Ovary (tissue), 3 donors: Measurements from ENCODE around the gene MRPL21.

ENCODE experiments used
- EP300 ChIP-seq: sonication (generic); formaldehyde crosslinking; IDR thresholded peaks from one replicate; pipeline ENCODE4 v1.6.1; 2017; ENCODE audit warnings: antibody characterized with exemption
- POLR2A ChIP-seq: fragments of 450-650 bp; IDR thresholded peaks from one replicate; pipeline ENCODE4 v1.6.1; 2017; ENCODE audit warnings: antibody characterized with exemption, mild to moderate bottlenecking, moderate library complexity
- TF ChIP-seq, protein P1 (sequence below), 3 donors: fragments of 450-650 bp in 2 of 3; fragments of 200-600 bp in 1 of 3; IDR thresholded peaks; one replicate each; pipeline versions ENCODE4 v1.5.1 to v1.8.0; 2016 to 2022; ENCODE audit warnings: antibody characterized with exemption in 3 of 3, mild to moderate bottlenecking in 1 of 3
- donor health status: DM: no; HTN: no; CAD: no.

DNA sequence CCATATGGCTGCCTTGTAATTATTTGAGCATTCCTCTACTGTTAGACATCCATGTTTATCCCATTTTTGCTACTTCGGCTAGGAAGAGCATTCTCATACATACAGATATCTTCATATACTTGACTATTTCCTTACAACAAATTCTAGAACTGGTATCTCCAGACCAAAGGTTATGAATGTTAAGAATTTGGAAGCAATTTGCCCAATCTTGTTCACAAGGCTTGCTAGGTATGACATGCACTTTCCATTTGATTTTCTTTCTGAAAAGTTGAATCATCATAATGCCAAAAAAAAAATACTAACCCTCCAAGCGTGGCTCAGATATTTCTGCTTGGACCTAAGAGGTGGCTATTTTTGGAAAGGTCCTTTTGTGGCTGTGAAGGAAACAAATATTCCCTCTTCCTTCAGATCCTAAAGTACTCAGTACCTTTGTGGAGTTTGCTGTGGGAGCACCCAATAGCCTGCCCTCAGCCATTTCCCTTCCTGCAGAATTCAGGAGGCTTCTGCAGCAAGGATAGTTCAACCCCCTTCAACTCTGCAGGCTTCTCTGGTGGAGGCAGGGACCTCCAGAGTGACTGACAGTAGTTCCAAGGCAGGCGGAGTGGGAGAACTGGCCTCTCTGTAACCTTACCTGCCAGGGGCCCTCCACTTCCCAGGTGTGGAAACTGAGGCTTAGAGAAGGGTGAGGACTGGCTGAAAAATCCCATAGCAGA lies 39.9 kb downstream of the MRPL21 start:
- TF ChIP-seq POLR2A (no peak), EP300 (no peak)
- TF ChIP-seq, protein P1, sequence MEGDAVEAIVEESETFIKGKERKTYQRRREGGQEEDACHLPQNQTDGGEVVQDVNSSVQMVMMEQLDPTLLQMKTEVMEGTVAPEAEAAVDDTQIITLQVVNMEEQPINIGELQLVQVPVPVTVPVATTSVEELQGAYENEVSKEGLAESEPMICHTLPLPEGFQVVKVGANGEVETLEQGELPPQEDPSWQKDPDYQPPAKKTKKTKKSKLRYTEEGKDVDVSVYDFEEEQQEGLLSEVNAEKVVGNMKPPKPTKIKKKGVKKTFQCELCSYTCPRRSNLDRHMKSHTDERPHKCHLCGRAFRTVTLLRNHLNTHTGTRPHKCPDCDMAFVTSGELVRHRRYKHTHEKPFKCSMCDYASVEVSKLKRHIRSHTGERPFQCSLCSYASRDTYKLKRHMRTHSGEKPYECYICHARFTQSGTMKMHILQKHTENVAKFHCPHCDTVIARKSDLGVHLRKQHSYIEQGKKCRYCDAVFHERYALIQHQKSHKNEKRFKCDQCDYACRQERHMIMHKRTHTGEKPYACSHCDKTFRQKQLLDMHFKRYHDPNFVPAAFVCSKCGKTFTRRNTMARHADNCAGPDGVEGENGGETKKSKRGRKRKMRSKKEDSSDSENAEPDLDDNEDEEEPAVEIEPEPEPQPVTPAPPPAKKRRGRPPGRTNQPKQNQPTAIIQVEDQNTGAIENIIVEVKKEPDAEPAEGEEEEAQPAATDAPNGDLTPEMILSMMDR (IDR thresholded peaks at IDR 0.05) = no peak
